Measurements from ENCODE around the gene TMC4. TPM values are rescaled to one million over a fixed set of nuclear protein-coding genes. Genes with fewer than 3 reads are reported as not detected.

The TMC4 gene
- total RNA-seq, 2 experiments from 2014 or later = not detected

DNA sequence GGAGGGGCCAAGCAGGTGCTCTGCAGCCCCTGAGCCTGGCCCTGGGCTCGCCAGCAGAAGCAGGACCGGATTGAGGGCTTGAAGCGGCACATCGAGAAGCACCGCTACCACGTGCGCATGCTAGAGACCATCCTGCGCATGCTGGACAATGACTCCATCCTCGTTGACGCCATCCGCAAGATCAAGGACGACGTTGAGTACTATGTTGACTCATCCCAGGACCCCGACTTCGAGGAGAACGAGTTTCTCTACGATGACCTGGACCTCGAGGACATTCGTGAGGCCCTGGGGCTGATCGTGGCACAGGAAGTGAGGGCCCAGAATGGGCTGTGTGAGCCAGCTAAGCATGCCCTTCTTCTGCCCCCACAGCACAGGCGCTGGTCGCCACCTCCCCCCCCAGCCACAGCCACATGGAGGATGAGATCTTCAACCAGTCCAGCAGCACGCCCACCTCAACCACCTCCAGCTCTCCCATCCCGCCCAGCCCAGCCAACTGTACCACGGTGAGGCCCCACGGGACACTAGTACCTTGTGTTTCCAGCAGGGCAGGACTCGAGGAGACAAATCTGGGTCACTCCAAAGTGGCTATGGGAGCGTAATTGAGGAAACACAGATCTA, 27.3 kb downstream of the TMC4 start:
- CTCF ChIA-PET = no interaction called here
- POLR2A ChIA-PET = no interaction called here

DNA sequence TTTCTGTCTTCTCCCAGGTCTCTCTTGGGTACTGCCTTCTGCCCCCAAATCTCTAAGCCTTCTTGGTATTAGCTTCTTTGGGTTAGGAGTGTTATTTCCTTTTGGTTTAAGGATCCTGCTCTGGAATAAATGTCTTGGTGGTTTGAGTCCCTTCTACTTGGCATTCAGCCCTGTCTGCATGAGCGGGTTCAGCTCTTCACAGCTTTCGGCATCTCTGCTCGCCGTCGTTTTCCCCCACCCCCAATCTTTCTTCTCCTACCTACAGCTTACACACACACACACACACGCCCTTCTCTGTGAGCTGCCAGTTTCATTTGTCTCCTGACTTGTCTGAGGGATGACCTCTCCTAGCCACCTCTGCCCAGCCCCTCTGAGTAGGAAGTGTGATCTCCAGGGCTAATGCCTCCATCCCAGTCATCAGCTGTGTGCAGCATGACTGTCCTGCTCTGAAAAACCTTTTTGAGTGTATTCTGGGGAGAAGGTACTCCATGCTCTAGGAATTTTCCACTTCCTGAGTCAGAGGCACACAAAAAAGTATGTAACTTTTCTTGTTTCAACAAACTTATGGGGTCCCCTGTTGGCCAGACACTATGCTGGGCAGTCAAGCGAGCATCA, 30.7 kb downstream of the TMC4 start:
- POLR2A ChIA-PET = interaction anchor here (0.6 kb wide), 1 partner anchor 11 kb away, joined by 4 read pairs; no protein-coding TSS in a partner anchor
- CTCF ChIA-PET = interaction anchor here (1.0 kb wide), 1 partner anchor 124 kb away, joined by 3 read pairs; no protein-coding TSS in a partner anchor

DNA sequence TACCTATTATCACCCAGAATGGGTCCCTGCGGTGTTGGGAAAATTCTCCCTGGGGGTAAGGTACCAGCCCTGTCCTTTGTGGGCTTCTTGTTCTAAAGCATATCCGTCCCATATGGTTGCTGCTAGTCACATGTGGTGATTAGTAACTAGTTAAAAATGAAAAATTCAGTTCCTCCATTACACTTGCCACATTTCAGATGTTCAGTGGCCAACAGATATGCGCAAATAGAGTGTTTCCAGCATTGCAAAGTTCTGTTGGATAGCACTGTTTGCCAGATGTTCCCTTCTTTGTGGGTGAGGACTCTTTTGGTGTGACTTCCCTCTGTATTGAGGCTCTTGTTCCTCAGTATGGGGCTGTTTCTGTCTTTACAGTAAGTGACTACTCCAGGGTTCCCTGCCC, 31.6 kb downstream of the TMC4 start:
- ChIA-PET POLR2A (no interaction called here), CTCF (interaction anchor here (1.0 kb wide), 1 partner anchor 125 kb away, joined by 3 read pairs; no protein-coding TSS in a partner anchor)

DNA sequence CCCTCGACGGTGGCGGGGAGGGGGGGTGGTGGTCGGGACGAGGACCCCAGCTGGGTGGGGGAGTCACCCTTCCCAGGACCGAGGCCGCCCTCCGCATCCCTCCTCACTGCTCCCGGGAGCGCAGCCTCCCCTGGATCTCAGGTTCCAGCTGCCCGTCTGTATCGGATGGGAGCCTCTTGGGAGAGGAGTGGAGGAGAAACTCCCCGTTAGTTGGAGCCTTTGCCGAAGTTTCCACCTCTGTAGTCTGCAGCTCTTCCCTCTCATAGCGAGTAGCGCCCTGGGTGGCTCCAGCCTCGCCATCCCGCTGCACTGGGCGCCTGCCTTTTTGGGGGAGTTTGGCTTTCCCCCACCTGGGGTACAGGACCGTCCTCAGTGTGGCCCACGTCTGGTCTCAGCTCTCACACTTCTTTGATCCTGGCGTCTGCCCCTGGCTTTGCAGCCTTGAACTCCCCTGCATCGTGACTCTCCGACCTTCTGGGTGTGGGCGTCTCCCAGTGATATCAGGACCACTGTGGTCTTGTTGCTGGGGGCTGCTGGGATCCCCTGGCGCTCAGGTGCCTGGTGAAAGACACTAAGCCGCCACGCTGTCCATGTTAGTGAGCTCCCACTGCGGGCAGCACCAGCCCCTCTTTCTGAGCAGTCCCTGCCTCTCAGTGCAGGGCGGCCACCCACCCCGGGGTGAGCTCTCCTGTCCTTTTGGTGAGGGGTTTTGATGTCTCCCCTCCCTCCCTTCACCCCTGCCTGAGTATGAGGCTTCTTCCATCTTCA, 34.3 kb downstream of the TMC4 start:
- POLR2A ChIA-PET = interaction anchor here (0.7 to 3.6 kb wide), 4 partner anchors 11 to 24 kb away, joined by 4 to 15 read pairs (median 4); partner anchors contain the start of genes PRPF31 and TFPT
- CTCF ChIA-PET = interaction anchor here (0.9 kb wide), 1 partner anchor 127 kb away, joined by 3 read pairs; no protein-coding TSS in a partner anchor

DNA sequence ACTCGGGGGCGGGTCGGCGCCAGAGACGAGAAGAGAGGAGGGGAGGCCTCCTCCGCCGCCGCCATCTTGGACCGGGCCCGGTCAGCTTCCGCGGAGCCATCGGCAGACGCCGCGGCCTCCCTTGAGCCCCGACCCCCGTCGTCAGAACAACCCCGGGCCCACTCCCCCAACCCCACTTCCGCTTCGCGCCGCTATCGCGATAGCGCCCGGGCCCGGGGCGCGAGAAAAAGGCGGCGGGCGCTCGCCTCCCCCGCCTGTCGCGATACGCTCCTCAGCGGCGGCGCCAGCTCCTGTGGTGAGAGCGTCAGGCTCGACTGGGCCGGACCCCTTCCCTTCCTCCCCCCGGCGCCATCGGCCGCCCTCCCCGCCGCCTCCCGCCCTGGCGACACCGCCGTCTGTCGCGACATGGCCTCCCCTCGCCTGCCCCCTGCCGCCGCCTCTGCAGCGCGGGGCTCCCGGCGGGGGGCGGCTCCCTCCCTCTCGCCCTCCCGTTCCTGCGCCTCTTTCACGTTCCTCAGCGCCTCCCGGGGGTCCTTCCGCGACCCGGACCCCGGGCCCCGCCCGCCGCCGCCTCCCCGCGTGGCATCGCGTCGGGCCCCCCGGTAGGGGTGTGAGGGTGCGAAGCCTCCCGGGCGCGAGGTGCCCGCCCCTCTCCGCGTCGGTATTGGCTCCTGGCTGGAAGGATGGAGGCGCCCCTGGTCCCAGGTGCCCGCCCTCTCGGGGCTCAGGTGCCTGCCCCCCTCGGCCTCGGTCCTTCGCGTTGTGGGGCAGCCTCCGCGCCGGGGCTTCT, 35.1 kb downstream of the TMC4 start, which contains the start of gene CNOT3:
TSS of gene CNOT3 (plus strand) at position 64 of the 790 bp plus-strand sequence. CDS start 5,217 bp downstream, outside the sequence.
- ChIA-PET CTCF (interaction anchor here (1.2 to 1.4 kb wide), 3 partner anchors 21 to 29 kb away, joined by 3 to 7 read pairs (median 3); partner anchors contain the start of gene LENG1), POLR2A (interaction anchor here (1.0 to 3.6 kb wide), 8 partner anchors 12 to 63 kb away, joined by 3 to 15 read pairs (median 4); partner anchors contain the start of genes LENG1, MBOAT7, NDUFA3 and PRPF31)

DNA sequence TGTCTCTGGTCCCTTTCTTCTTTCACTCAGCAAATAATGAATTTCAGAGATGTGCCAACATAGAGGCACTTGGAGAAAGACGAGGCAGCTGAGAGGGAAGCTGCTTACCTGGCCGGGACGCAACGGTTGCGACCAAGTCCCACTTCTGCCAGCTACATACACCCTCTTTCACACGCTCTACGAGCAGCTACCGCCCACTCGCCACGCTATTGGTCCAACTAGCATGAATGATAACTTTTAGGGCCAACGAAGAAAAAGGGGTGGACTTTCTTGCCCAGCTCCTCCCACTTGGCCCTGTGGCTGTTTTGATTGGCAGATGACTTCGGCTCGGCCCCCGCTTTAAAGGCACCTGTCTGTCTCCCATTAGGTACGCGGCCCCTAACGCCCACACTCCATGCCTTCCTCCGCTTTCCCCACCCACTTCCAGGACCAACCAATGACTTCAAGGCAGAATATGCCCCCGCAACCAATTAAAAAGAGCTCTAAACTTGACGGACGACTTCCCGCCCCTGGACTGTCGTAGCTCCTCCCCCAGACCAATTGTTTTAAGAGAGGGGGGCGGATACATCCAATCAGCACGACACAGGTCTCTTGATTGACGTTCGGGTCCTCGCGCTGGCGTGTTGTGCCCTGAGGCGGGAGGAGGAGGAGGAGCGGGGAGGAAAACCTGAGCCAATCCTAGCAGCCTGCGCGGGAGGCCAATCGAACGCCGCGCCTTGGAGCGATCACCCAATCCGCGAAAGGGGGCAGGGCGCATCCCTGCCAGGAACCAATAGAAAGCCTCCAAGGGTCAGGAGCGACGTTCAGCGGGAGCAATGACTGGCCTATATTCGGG, 35.9 kb downstream of the TMC4 start:
- CTCF ChIA-PET = interaction anchor here (1.0 to 1.4 kb wide), 4 partner anchors 22 to 42 kb away, joined by 3 to 7 read pairs (median 3); partner anchors contain the start of gene LENG1
- POLR2A ChIA-PET = interaction anchor here (0.9 to 3.6 kb wide), 8 partner anchors 14 to 64 kb away, joined by 3 to 15 read pairs (median 5); partner anchors contain the start of genes LENG1, MBOAT7, NDUFA3 and PRPF31

GRCh38 chr19:54136086-54136863, 36.7 kb downstream of the TMC4 start:
- POLR2A ChIA-PET = interaction anchor here (0.9 to 3.6 kb wide), 6 partner anchors 14 to 55 kb away, joined by 3 to 15 read pairs (median 5); partner anchors contain the start of genes MBOAT7, NDUFA3, PRPF31 and TFPT
- CTCF ChIA-PET = interaction anchor here (0.5 to 1.4 kb wide), 4 partner anchors 23 to 261 kb away, joined by 3 to 7 read pairs (median 4); partner anchors contain the start of gene LENG1

DNA sequence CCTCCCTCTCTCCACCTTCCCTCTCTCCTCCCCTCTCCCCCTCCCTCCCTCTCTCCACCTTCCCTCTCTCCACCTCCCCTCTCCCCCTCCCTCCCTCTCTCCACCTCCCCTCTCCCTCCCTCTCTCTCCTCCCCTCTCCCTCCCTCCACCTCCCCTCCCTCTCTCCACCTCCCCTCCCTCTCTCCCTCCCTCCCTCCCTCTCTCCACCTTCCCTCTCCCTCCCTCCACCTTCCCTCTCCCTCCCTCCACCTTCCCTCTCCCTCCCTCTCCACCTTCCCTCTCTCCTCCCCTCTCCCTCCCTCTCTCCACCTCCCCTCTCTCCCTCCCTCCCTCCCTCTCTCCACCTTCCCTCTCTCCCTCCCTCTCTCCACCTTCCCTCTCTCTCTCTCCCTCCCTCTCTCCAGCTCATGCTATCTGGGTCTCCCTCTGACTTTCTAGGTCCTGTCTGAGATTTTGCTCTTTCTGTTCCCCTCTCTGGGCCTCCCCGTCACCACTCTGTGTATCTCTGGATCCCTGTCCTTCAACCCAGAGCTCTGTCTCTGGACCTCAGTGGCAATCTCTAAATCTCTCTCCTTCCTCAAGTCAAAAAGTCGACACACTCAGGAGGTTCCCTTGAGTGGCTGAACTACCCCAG, 38.9 kb downstream of the TMC4 start:
- ChIA-PET CTCF (no interaction called here), POLR2A (no interaction called here)

GRCh38 chr19:54133312-54133956, 39.5 kb downstream of the TMC4 start:
- POLR2A ChIA-PET = no interaction called here
- CTCF ChIA-PET = no interaction called here

- POLR2A ChIA-PET = no interaction called here
- CTCF ChIA-PET = no interaction called here
Measured at GRCh38 chr19:54129617-54129996, 43.4 kb downstream of the TMC4 start.

GRCh38 chr19:54128796-54129616, 44.0 kb downstream of the TMC4 start:
- ChIA-PET POLR2A (no interaction called here), CTCF (no interaction called here)

GRCh38 chr19:54128441-54128725, 44.6 kb downstream of the TMC4 start:
- CTCF ChIA-PET = no interaction called here
- POLR2A ChIA-PET = no interaction called here

DNA sequence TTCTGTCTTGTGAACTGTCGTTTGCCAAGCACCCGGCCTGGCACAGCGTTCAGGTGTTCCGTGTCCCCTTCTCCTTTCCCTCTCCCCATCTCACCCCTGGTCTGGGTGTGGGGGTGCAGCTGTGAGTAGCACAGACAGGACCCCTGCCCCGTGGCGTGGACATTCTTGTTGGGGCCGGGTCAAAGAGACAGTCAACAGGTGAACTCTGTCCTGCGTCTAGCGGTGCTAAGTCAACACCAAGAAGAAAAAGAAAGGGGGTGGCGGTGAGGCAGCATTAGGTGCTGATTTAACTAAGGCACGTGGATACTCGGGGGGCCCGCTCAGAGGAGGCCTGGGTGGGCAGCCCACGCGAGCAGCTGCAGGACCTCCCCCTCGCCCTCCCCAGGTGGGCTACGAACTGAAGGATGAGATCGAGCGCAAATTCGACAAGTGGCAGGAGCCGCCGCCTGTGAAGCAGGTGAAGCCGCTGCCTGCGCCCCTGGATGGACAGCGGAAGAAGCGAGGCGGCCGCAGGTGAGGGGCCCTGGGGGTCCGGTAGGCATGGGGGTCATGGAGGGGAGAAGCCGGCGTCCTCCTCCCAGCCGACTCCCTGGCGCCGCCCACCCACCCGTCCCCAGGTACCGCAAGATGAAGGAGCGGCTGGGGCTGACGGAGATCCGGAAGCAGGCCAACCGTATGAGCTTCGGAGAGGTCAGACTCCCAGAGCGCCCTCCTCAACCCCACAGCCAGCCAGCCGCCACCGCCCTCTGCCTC, 45.1 kb downstream of the TMC4 start:
- CTCF ChIA-PET = no interaction called here
- POLR2A ChIA-PET = no interaction called here

DNA sequence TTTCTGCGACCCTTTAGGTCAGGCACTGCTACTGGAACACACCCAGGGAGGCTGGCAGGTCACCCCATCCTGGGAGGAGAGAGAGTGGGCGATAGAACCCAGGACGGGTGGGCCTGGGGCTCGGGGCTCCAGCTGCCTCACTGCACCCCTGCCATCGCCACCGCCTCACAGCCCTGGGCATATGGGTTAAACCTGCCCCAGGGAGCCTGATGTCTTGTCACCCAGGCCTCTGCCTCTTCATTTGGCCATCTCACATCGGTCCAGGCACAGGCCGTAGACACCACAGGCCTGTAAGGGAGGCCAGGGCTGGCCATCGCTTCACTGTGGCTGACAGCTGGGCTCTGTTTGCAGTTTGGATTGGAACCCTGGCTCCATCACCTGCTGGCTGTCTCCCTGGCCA, 47.2 kb downstream of the TMC4 start:
- CTCF ChIA-PET = no interaction called here
- POLR2A ChIA-PET = no interaction called here

GRCh38 chr19:54124393-54124792, 48.6 kb downstream of the TMC4 start:
- ChIA-PET CTCF (no interaction called here), POLR2A (no interaction called here)

Measured in activated CD8-positive, alpha-beta memory T cell treated with anti-CD3 and anti-CD28 coated beads for 36 hours (primary cell).